ENCODE data around the gene PCDHGA1.

The PCDHGA1 gene

GRCh38 chr5:141529873-141530272 is 199.6 kb downstream of the PCDHGA1 start:
- Histone ChIP-seq H2BK15ac (replicated peaks; ENCODE audit: low read depth) (no peak overlapping the region), H2BK5ac (ENCODE audit: low read length) (no peak overlapping the region), H4K8ac (ENCODE audit: low read depth, low read length) (no peak overlapping the region), H2AK5ac (ENCODE audit: low read length) (no peak overlapping the region), H3K27ac (ENCODE audit: low read depth, low read length) (no peak overlapping the region), H3K56ac (ENCODE audit: low read length) (no peak overlapping the region), H3K4me3 (ENCODE audit: low read length) (no peak overlapping the region), H3K18ac (ENCODE audit: low read length) (no peak overlapping the region), H3K36me3 (ENCODE audit: control insufficient read depth, insufficient read depth, low read length) (peaks cover 6% of the 10 kb centered on the region), H4K5ac (ENCODE audit: low read length) (no peak overlapping the region), H3K79me1 (ENCODE audit: low read length) (no peaks in the 10 kb centered on the region), H3K4me2 (ENCODE audit: low read length) (no peak overlapping the region), H3K79me2 (ENCODE audit: control insufficient read depth, insufficient read depth, low read length) (no peaks in the 10 kb centered on the region), H3K4ac (ENCODE audit: low read depth, low read length) (no peak overlapping the region), H3K23ac (ENCODE audit: low read length) (no peak overlapping the region), H3K27me3 (ENCODE audit: insufficient read depth, low read length, poor library complexity) (no peaks in the 10 kb centered on the region), H2BK120ac (ENCODE audit: low read depth, low read length) (no peak overlapping the region), H3K4me1 (ENCODE audit: control insufficient read depth, low read depth, low read length) (no peaks in the 10 kb centered on the region), H3K9ac (ENCODE audit: low read length) (no peak overlapping the region)
- no CpG with 5 or more reads among the region's 7 CpGs for WGBS (ENCODE audit: extremely low coverage, insufficient coverage, low lambda C conversion rate)
- DNase-seq, result no peak

GRCh38 chr5:141532726-141533125 is 202.4 kb downstream of the PCDHGA1 start:
- H3K79me2 ChIP-seq (ENCODE audit: control insufficient read depth, insufficient read depth, low read length), result no peaks in the 10 kb centered on the region
- no peaks in the 10 kb centered on the region for H3K27me3 ChIP-seq (ENCODE audit: insufficient read depth, low read length, poor library complexity)
- H3K4ac ChIP-seq (ENCODE audit: low read depth, low read length), result no peak overlapping the region
- H4K8ac ChIP-seq (ENCODE audit: low read depth, low read length), result no peak overlapping the region
- H3K18ac ChIP-seq (ENCODE audit: low read length), result no peak overlapping the region
- no peak for DNase-seq
- H3K23ac ChIP-seq (ENCODE audit: low read length), result no peak overlapping the region
- H3K9ac ChIP-seq (ENCODE audit: low read length), result no peak overlapping the region
- no peak overlapping the region for H2BK120ac ChIP-seq (ENCODE audit: low read depth, low read length)
- H2AK5ac ChIP-seq (ENCODE audit: low read length), result no peak overlapping the region
- H4K5ac ChIP-seq (ENCODE audit: low read length), result no peak overlapping the region
- no peak overlapping the region for H3K56ac ChIP-seq (ENCODE audit: low read length)
- H3K4me2 ChIP-seq (ENCODE audit: low read length), result no peak overlapping the region
- H3K27ac ChIP-seq (ENCODE audit: low read depth, low read length), result no peak overlapping the region
- WGBS (ENCODE audit: extremely low coverage, insufficient coverage, low lambda C conversion rate), result no CpG with 5 or more reads among the region's 1 CpG
- no peak overlapping the region for H2BK5ac ChIP-seq (ENCODE audit: low read length)
- no peaks in the 10 kb centered on the region for H3K79me1 ChIP-seq (ENCODE audit: low read length)
- no peak overlapping the region for H3K4me3 ChIP-seq (ENCODE audit: low read length)
- H2BK15ac ChIP-seq (replicated peaks; ENCODE audit: low read depth), result no peak overlapping the region
- peaks cover 8% of the 10 kb centered on the region for H3K36me3 ChIP-seq (ENCODE audit: control insufficient read depth, insufficient read depth, low read length)
- no peaks in the 10 kb centered on the region for H3K4me1 ChIP-seq (ENCODE audit: control insufficient read depth, low read depth, low read length)

GRCh38 chr5:141533897-141534296 is 203.6 kb downstream of the PCDHGA1 start:
- Histone ChIP-seq H2BK120ac (ENCODE audit: low read depth, low read length) (no peak overlapping the region), H3K4me1 (ENCODE audit: control insufficient read depth, low read depth, low read length) (no peaks in the 10 kb centered on the region), H3K27ac (ENCODE audit: low read depth, low read length) (no peak overlapping the region), H3K79me1 (ENCODE audit: low read length) (no peaks in the 10 kb centered on the region), H3K79me2 (ENCODE audit: control insufficient read depth, insufficient read depth, low read length) (no peaks in the 10 kb centered on the region), H3K36me3 (ENCODE audit: control insufficient read depth, insufficient read depth, low read length) (peaks cover 3% of the 10 kb centered on the region), H2BK5ac (ENCODE audit: low read length) (no peak overlapping the region), H4K5ac (ENCODE audit: low read length) (no peak overlapping the region), H4K8ac (ENCODE audit: low read depth, low read length) (no peak overlapping the region), H3K9ac (ENCODE audit: low read length) (no peak overlapping the region), H3K27me3 (ENCODE audit: insufficient read depth, low read length, poor library complexity) (no peaks in the 10 kb centered on the region), H3K4me3 (ENCODE audit: low read length) (no peak overlapping the region), H3K4me2 (ENCODE audit: low read length) (no peak overlapping the region), H2AK5ac (ENCODE audit: low read length) (no peak overlapping the region), H2BK15ac (replicated peaks; ENCODE audit: low read depth) (no peak overlapping the region), H3K23ac (ENCODE audit: low read length) (no peak overlapping the region), H3K56ac (ENCODE audit: low read length) (no peak overlapping the region), H3K18ac (ENCODE audit: low read length) (no peak overlapping the region), H3K4ac (ENCODE audit: low read depth, low read length) (no peak overlapping the region)
- no peak for DNase-seq
- no CpG with 5 or more reads among the region's 1 CpG for WGBS (ENCODE audit: extremely low coverage, insufficient coverage, low lambda C conversion rate)

GRCh38 chr5:141534492-141535213 is 204.3 kb downstream of the PCDHGA1 start:
- Histone ChIP-seq H4K8ac (ENCODE audit: low read depth, low read length) (no peak overlapping the region), H2BK120ac (ENCODE audit: low read depth, low read length) (no peak overlapping the region), H2BK5ac (ENCODE audit: low read length) (no peak overlapping the region), H3K4me3 (ENCODE audit: low read length) (no peak overlapping the region), H3K18ac (ENCODE audit: low read length) (no peak overlapping the region), H2BK15ac (replicated peaks; ENCODE audit: low read depth) (no peak overlapping the region), H3K27ac (ENCODE audit: low read depth, low read length) (no peak overlapping the region), H3K9ac (ENCODE audit: low read length) (no peak overlapping the region), H3K36me3 (ENCODE audit: control insufficient read depth, insufficient read depth, low read length) (peaks cover 2% of the 10 kb centered on the region), H3K4ac (ENCODE audit: low read depth, low read length) (no peak overlapping the region), H2AK5ac (ENCODE audit: low read length) (no peak overlapping the region), H3K56ac (ENCODE audit: low read length) (no peak overlapping the region), H3K79me2 (ENCODE audit: control insufficient read depth, insufficient read depth, low read length) (no peaks in the 10 kb centered on the region), H3K4me1 (ENCODE audit: control insufficient read depth, low read depth, low read length) (no peaks in the 10 kb centered on the region), H3K79me1 (ENCODE audit: low read length) (no peaks in the 10 kb centered on the region), H3K27me3 (ENCODE audit: insufficient read depth, low read length, poor library complexity) (no peaks in the 10 kb centered on the region), H3K4me2 (ENCODE audit: low read length) (no peak overlapping the region), H3K23ac (ENCODE audit: low read length) (no peak overlapping the region), H4K5ac (ENCODE audit: low read length) (no peak overlapping the region)
- DNase-seq, result no peak
- WGBS (ENCODE audit: extremely low coverage, insufficient coverage, low lambda C conversion rate), result no CpG with 5 or more reads among the region's 4 CpGs

GRCh38 chr5:141543053-141543452 is 212.7 kb downstream of the PCDHGA1 start:
- H3K4me1 ChIP-seq (ENCODE audit: control insufficient read depth, low read depth, low read length), result no peaks in the 10 kb centered on the region
- no peak overlapping the region for H3K4ac ChIP-seq (ENCODE audit: low read depth, low read length)
- DNase-seq, result no peak
- no peak overlapping the region for H4K8ac ChIP-seq (ENCODE audit: low read depth, low read length)
- H3K36me3 ChIP-seq (ENCODE audit: control insufficient read depth, insufficient read depth, low read length), result no peaks in the 10 kb centered on the region
- H3K4me3 ChIP-seq (ENCODE audit: low read length), result no peak overlapping the region
- H3K27ac ChIP-seq (ENCODE audit: low read depth, low read length), result no peak overlapping the region
- no peak overlapping the region for H3K4me2 ChIP-seq (ENCODE audit: low read length)
- no peak overlapping the region for H2BK15ac ChIP-seq (replicated peaks; ENCODE audit: low read depth)
- no peaks in the 10 kb centered on the region for H3K27me3 ChIP-seq (ENCODE audit: insufficient read depth, low read length, poor library complexity)
- no CpG with 5 or more reads among the region's 2 CpGs for WGBS (ENCODE audit: extremely low coverage, insufficient coverage, low lambda C conversion rate)
- no peak overlapping the region for H3K9ac ChIP-seq (ENCODE audit: low read length)
- H3K56ac ChIP-seq (ENCODE audit: low read length), result no peak overlapping the region
- no peak overlapping the region for H3K23ac ChIP-seq (ENCODE audit: low read length)
- H3K79me1 ChIP-seq (ENCODE audit: low read length), result peaks cover 2% of the 10 kb centered on the region
- no peaks in the 10 kb centered on the region for H3K79me2 ChIP-seq (ENCODE audit: control insufficient read depth, insufficient read depth, low read length)
- no peak overlapping the region for H3K18ac ChIP-seq (ENCODE audit: low read length)
- no peak overlapping the region for H2BK5ac ChIP-seq (ENCODE audit: low read length)
- no peak overlapping the region for H4K5ac ChIP-seq (ENCODE audit: low read length)
- H2AK5ac ChIP-seq (ENCODE audit: low read length), result no peak overlapping the region
- no peak overlapping the region for H2BK120ac ChIP-seq (ENCODE audit: low read depth, low read length)

- no peak overlapping the region for H3K56ac ChIP-seq (ENCODE audit: low read length)
- no peak overlapping the region for H3K4me2 ChIP-seq (ENCODE audit: low read length)
- no peaks in the 10 kb centered on the region for H3K79me2 ChIP-seq (ENCODE audit: control insufficient read depth, insufficient read depth, low read length)
- DNase-seq, result peak; percentile 22
- H2AK5ac ChIP-seq (ENCODE audit: low read length), result no peak overlapping the region
- no peak overlapping the region for H3K9ac ChIP-seq (ENCODE audit: low read length)
- no peak overlapping the region for H3K18ac ChIP-seq (ENCODE audit: low read length)
- no peaks in the 10 kb centered on the region for H3K36me3 ChIP-seq (ENCODE audit: control insufficient read depth, insufficient read depth, low read length)
- H3K4me1 ChIP-seq (ENCODE audit: control insufficient read depth, low read depth, low read length), result no peaks in the 10 kb centered on the region
- H3K79me1 ChIP-seq (ENCODE audit: low read length), result peaks cover 2% of the 10 kb centered on the region
- no peak overlapping the region for H3K4me3 ChIP-seq (ENCODE audit: low read length)
- no CpG with 5 or more reads among the region's 1 CpG for WGBS (ENCODE audit: extremely low coverage, insufficient coverage, low lambda C conversion rate)
- H3K27me3 ChIP-seq (ENCODE audit: insufficient read depth, low read length, poor library complexity), result no peaks in the 10 kb centered on the region
- H4K8ac ChIP-seq (ENCODE audit: low read depth, low read length), result no peak overlapping the region
- H4K5ac ChIP-seq (ENCODE audit: low read length), result no peak overlapping the region
- no peak overlapping the region for H3K23ac ChIP-seq (ENCODE audit: low read length)
- no peak overlapping the region for H2BK120ac ChIP-seq (ENCODE audit: low read depth, low read length)
- no peak overlapping the region for H3K4ac ChIP-seq (ENCODE audit: low read depth, low read length)
- H3K27ac ChIP-seq (ENCODE audit: low read depth, low read length), result no peak overlapping the region
- no peak overlapping the region for H2BK15ac ChIP-seq (replicated peaks; ENCODE audit: low read depth)
- H2BK5ac ChIP-seq (ENCODE audit: low read length), result no peak overlapping the region
These were observed 217.2 kb downstream of the PCDHGA1 start for GRCh38 chr5:141547488-141547887.
